HepG2 (cell line): ENCODE data around the gene SLC7A11. TPM values are rescaled to one million over a fixed set of nuclear protein-coding genes. Genes with fewer than 3 reads are reported as not detected.
A peak's percentile ranks its signal among the peaks of the same experiment; 100 is the strongest.

Experiments
- ATAC-seq: fragments of 200-7000 bp; cut with Tn5 transposase; 3 replicates; pipeline ENCODE4 v1.9.1; 2020; ENCODE audit warnings: mild to moderate bottlenecking, moderate library complexity
- BruUV-seq: library from RNA; stranded (reverse); fragments of 400-500 nt; replicated peaks from 2 replicates; lab custom pipeline; 2021; lab: Mats Ljungman, UMichigan
- CTCF ChIA-PET: fragments of 300-600 bp; formaldehyde crosslinking; extraction: SDS; loops from one replicate; lab custom pipeline; 2021; ENCODE audit warnings: low total read pairs, inconsistent platforms, low intra/inter-chr PET ratio; lab: Yijun Ruan, JAX
- POLR2A ChIA-PET: fragments of 350-600 bp; sonication (Branson Sonifier 250); formaldehyde crosslinking; loops from one replicate; lab custom pipeline; 2020; ENCODE audit warnings: antibody characterized with exemption, inconsistent platforms; lab: Yijun Ruan, JAX
- DNase-seq: peaks from one replicate; pipeline ENCODE4 v3.0.0-alpha.2; 2015; ENCODE audit warnings: low spot score
- FAIRE-seq: peaks from 3 replicates; lab custom pipeline; 2011; peaks lifted over from hg19 to GRCh38; lab: Jason Lieb, UNC
- H2AFZ ChIP-seq: one replicate; pipeline ENCODE4 v1.6.1; 2011; ENCODE audit warnings: low read length, inconsistent platforms
- H3K27ac ChIP-seq: fragments of 300-600 bp; 3 replicates; pipeline ENCODE4 v1.8.0; 2011; ENCODE audit warnings: mixed run types, mild to moderate bottlenecking, mixed read lengths, low read length, inconsistent platforms; ENCODE audit not compliant: insufficient read depth; ENCODE audit errors: extremely low read length
- H3K27me3 ChIP-seq, 2 experiments: fragments of 200-600 bp in 1 of 2; 2 replicates in 1 of 2; 3 replicates in 1 of 2; pipeline versions ENCODE4 v1.6.0 to v1.8.0; 2011; ENCODE audit warnings: low read length in 2 of 2, mild to moderate bottlenecking in 2 of 2, moderate library complexity in 2 of 2, inconsistent platforms in 1 of 2; ENCODE audit not compliant: insufficient read depth in 2 of 2, control insufficient read depth in 1 of 2
- H3K36me3 ChIP-seq, 2 experiments: fragments of 200-600 bp in 1 of 2; replicated peaks in 1 of 2; 2 replicates in 1 of 2; 3 replicates in 1 of 2; pipeline versions ENCODE4 v1.5.1 to v1.8.0; 2011; ENCODE audit warnings: low read length in 2 of 2, inconsistent platforms in 1 of 2; ENCODE audit not compliant: insufficient read depth in 2 of 2, control insufficient read depth in 1 of 2
- H3K4me1 ChIP-seq: 2 replicates; pipeline ENCODE4 v1.5.1; 2012; ENCODE audit warnings: low read length, inconsistent platforms; ENCODE audit not compliant: insufficient read depth
- H3K4me2 ChIP-seq: 2 replicates; pipeline ENCODE4 v1.6.0; 2011; ENCODE audit warnings: low read depth, low read length, inconsistent platforms
- H3K4me3 ChIP-seq, 3 experiments: fragments of 200-600 bp in 1 of 3; sonication (generic), shearing (Covaris generic) in 1 of 3; replicated peaks in 1 of 3; 2 replicates each; pipeline ENCODE4 v1.5.1; 2011 to 2016; ENCODE audit warnings: low read length in 3 of 3, inconsistent platforms in 2 of 3, low read depth in 2 of 3, mild to moderate bottlenecking in 2 of 3, control low read depth in 1 of 3, mixed read lengths in 1 of 3; ENCODE audit not compliant: insufficient read depth in 1 of 3
- H3K79me2 ChIP-seq: one replicate; pipeline ENCODE4 v1.6.1; 2011; ENCODE audit warnings: low read length, inconsistent platforms; ENCODE audit not compliant: insufficient read depth
- H3K9ac ChIP-seq: 2 replicates; pipeline ENCODE4 v1.6.0; 2011; ENCODE audit warnings: mild to moderate bottlenecking, low read depth, low read length, inconsistent platforms; ENCODE audit not compliant: insufficient read depth
- H3K9me3 ChIP-seq: 2 replicates; pipeline ENCODE4 v1.5.1; 2012; ENCODE audit warnings: mild to moderate bottlenecking, low read length
- H4K20me1 ChIP-seq: 2 replicates; pipeline ENCODE4 v1.6.0; 2011; ENCODE audit warnings: inconsistent platforms, mild to moderate bottlenecking, low read length, moderate library complexity; ENCODE audit not compliant: insufficient read depth
- AFF4 ChIP-seq: sonication (generic); formaldehyde crosslinking; IDR thresholded peaks from 2 replicates; pipeline ENCODE4 v1.4.0; 2020; ENCODE audit warnings: missing genetic modification reagents
- CENPT ChIP-seq: sonication (generic); formaldehyde crosslinking; IDR thresholded peaks from 2 replicates; pipeline ENCODE4 v1.8.0; 2022; ENCODE audit warnings: low read depth, mild to moderate bottlenecking, moderate library complexity, missing genetic modification reagents
- ELF1 ChIP-seq: sonication (generic); formaldehyde crosslinking; IDR thresholded peaks from 2 replicates; pipeline ENCODE4 v1.4.0; 2020; ENCODE audit warnings: missing genetic modification reagents
- HCFC1 ChIP-seq: fragments of 150-350 bp; IDR thresholded peaks from 2 replicates; pipeline ENCODE4 v1.6.1; 2014; ENCODE audit warnings: low read depth, low read length
- IRF9 ChIP-seq: sonication (generic); formaldehyde crosslinking; IDR thresholded peaks from 2 replicates; pipeline ENCODE4 v1.8.0; 2022; ENCODE audit warnings: missing genetic modification reagents, mild to moderate bottlenecking, borderline replicate concordance
- JUN ChIP-seq: sonication (generic); formaldehyde crosslinking; IDR thresholded peaks from 2 replicates; pipeline ENCODE4 v1.4.0; 2020; ENCODE audit warnings: mild to moderate bottlenecking, missing genetic modification reagents
- MXD3 ChIP-seq: IDR thresholded peaks from 2 replicates; pipeline ENCODE4 v1.6.1; 2016; ENCODE audit warnings: mild to moderate bottlenecking, missing biosample characterization, missing genetic modification reagents
- RERE ChIP-seq: IDR thresholded peaks from 2 replicates; pipeline ENCODE4 v1.6.1; 2016; ENCODE audit warnings: low read depth, missing genetic modification reagents, missing compliant biosample characterization
- SRSF9 ChIP-seq: fragments of 200-400 bp; formaldehyde crosslinking; IDR thresholded peaks from 2 replicates; pipeline ENCODE4 v1.6.1; 2018; ENCODE audit warnings: borderline replicate concordance, mild to moderate bottlenecking, low read depth, low read length; ENCODE audit not compliant: insufficient read depth, poor library complexity, severe bottlenecking
- SUZ12 ChIP-seq: fragments of 150-350 bp; IDR thresholded peaks from 2 replicates; pipeline ENCODE4 v1.6.1; 2014; ENCODE audit warnings: low read depth, low read length
- TRIM22 ChIP-seq: fragments of 450-650 bp; IDR thresholded peaks from 2 replicates; pipeline ENCODE4 v1.6.1; 2017
- ZNF207 ChIP-seq: fragments of 450-650 bp; IDR thresholded peaks from 2 replicates; pipeline ENCODE4 v1.6.1; 2016; ENCODE audit warnings: antibody characterized with exemption, borderline replicate concordance
- ZSCAN12 ChIP-seq: sonication (generic); formaldehyde crosslinking; IDR thresholded peaks from 2 replicates; pipeline ENCODE4 v1.9.0; 2021; ENCODE audit warnings: mild to moderate bottlenecking, missing genetic modification reagents
- whole genome bisulfite sequencing: methylation state at CpG from one replicate; pipeline ENCODE4 v1.1.6; 2017; ENCODE audit warnings: low lambda C conversion rate; 5-methylcytosine and 5-hydroxymethylcytosine counted together
- in situ Hi-C: cut with HindIII; loops from 2 replicates; pipeline ENCODE4 v1.10.0; 2017; ENCODE audit warnings: low pct_unique_long_range_greater_than_20kb; ENCODE audit not compliant: extremely low pct_ligation_motif_present
- intact Hi-C: fragments of 100-400 bp; cut with micrococcal nuclease; formaldehyde crosslinking; loops from one replicate; pipeline ENCODE4 v1.10.0; 2022; ENCODE audit not compliant: unreplicated experiment
- polyA plus RNA-seq, 8 experiments: library from polyadenylated mRNA; depleted of rRNA in 3 of 8; stranded (reverse) in 7 of 8; unstranded in 1 of 8; fragments of >200 nt; fragmentation: Illumina TruSeq in 4 of 8; extraction: Trizol in 4 of 8; gene quantifications; 2 replicates each; pipeline versions ENCODE4 v1.2.1 to v1.2.3, GENCODE V29; 2011 to 2016; ENCODE audit warnings: low read depth in 4 of 8, missing spikeins in 1 of 8, mixed read lengths in 1 of 8; ENCODE audit not compliant: insufficient read depth in 1 of 8
- total RNA-seq, 5 experiments: library from RNA; depleted of rRNA; stranded (reverse); fragments of >200 nt; fragmentation: Illumina TruSeq; extraction: Trizol; gene quantifications; 2 replicates each; pipeline ENCODE4 v1.2.3, GENCODE V29; 2016; ENCODE audit warnings: low read depth in 1 of 5

The SLC7A11 gene
- total and polyA plus RNA-seq, 2 of the 13 experiments (the other 11 are each of a cell fraction or from before 2014, with no cell fraction given): 15.7 to 17.5 TPM

- Histone ChIP-seq H3K36me3 (peaks cover 2 to 23% of the 10 kb centered on the region in 2 experiments; a peak in 4 of 5 replicates), H2AFZ (no peak overlapping the region), H3K9me3 (no peaks in the 10 kb centered on the region), H3K27me3 (no peaks in the 10 kb centered on the region), H3K79me2 (peaks cover 17% of the 10 kb centered on the region), H3K27ac (peak overlapping the region; percentile 90), H4K20me1 (no peaks in the 10 kb centered on the region), H3K4me3 (peak overlapping the region in 2 of 3 experiments; percentile 3 to 40; a peak in 1 of 6 replicates), H3K4me1 (peaks cover 63% of the 10 kb centered on the region), H3K4me2 (peak overlapping the region; percentile 52), H3K9ac (peak overlapping the region; percentile 62)
- POLR2A ChIA-PET: interaction anchor here (1.0 to 1.7 kb wide), 6 partner anchors 16 to 99 kb away, joined by 3 to 38 read pairs (median 4); partner anchors contain the start of gene SLC7A11
- FAIRE-seq: peak; percentile 26
- 2% methylated on average over 1 of the region's 1 CpG for WGBS
- intact Hi-C loops (no loop called here), in situ Hi-C loops (no loop called here)
- ATAC-seq: no peak
- no peak for DNase-seq
- CTCF ChIA-PET: no interaction called here
- BruUV-seq: TSS peak; percentile 100
- TF ChIP-seq HCFC1 (no peak), RERE (CRISPR knock-in tag) (no peak), AFF4 (no peak), TRIM22 (no peak), IRF9 (CRISPR knock-in tag) (no peak), JUN (CRISPR knock-in tag) (no peak), ZSCAN12 (CRISPR knock-in tag) (no peak), SUZ12 (no peak), ZNF207 (no peak), CENPT (CRISPR knock-in tag) (no peak), ELF1 (CRISPR knock-in tag) (no peak), SRSF9 (no peak), MXD3 (no peak)
Observed at GRCh38 chr4:138200236-138200590, 41.9 kb downstream of the SLC7A11 start.
